Hypothalamus (tissue), 51 donors: Measurements from ENCODE around the gene TMEM18.

Experiments
- DNase-seq, 51 donors: peaks; one replicate each; lab custom pipeline; 2025; lab: John Stamatoyannopoulos, UW

The TMEM18 gene

GRCh38 chr2:623130-623922 is 53.9 kb downstream of the TMEM18 start:
- DNase-seq = no peak

- DNase-seq = no peak
These were observed 54.8 kb downstream of the TMEM18 start for GRCh38 chr2:622357-622756.

DNA sequence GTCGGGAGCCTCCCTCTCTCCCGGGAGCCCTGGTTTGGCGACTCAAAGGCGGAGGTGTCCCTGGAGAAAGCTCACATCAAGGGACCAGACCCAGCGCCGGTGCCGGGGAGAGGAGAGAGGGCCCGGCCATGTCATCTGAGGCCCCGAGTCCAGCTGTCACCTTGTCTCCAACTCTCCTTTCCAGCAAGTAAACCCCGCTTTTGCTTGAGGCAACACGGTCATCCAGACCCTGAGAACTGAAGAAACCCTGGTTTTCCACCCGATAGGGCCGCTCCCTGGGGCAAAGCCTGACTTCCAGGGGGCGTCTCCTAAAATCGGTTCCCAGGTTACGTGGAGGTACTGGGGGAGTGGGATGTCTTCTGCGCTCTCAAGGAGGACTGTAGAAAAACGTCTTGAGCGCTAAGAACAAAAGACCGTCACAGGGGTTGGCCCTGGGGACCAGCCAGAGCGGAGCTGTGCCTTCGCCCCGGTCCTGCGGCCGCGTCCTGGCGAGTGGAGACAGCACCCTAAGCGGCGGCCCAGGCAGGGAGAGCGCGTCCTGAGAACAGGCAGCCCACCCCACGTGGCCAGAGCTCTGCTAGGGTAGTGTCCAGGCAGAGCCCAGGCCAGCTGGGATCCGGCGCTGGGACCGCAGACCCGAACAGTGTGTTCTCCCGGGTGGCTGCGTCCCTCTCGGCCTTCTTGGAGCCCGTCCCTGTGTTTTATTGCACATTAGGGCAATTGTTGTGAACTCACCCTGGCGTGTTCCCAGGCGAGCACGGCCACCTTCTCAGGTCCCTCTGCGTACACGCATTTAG is 55.7 kb downstream of the TMEM18 start:
- no peak for DNase-seq

GRCh38 chr2:620471-621302 is 56.5 kb downstream of the TMEM18 start:
- DNase-seq = no peak

- no peak for DNase-seq
These were observed 57.2 kb downstream of the TMEM18 start for GRCh38 chr2:620004-620403.

- no peak for DNase-seq
These were observed 58.7 kb downstream of the TMEM18 start for GRCh38 chr2:618422-618990.

GRCh38 chr2:618005-618404 is 59.2 kb downstream of the TMEM18 start:
- no peak for DNase-seq
